Calu3 (cell line): ENCODE data around the gene GOLGA6C. TPM values are rescaled to one million over a fixed set of nuclear protein-coding genes. Genes with fewer than 3 reads are reported as not detected.
"Not testable (repeated sequence)": the region's sequence is repeated elsewhere in the genome, so short reads cannot be mapped to it uniquely, and the experiment has no call there.

Experiments
- Bru-seq: library from RNA; stranded (reverse); fragments of 400-500 nt; gene quantifications from one replicate; lab custom pipeline; 2021; lab: Mats Ljungman, UMichigan
- BruChase-seq, 2 experiments: library from RNA; stranded (reverse); fragments of 400-500 nt; gene quantifications; one replicate each; lab custom pipeline; 2021; lab: Mats Ljungman, UMichigan
- BruUV-seq: library from RNA; stranded (reverse); fragments of 400-500 nt; replicated peaks from 2 replicates; lab custom pipeline; 2021; lab: Mats Ljungman, UMichigan
- CTCF ChIA-PET: fragments of 300-600 bp; sonication (Branson Sonifier 250); formaldehyde crosslinking; loops from one replicate; lab custom pipeline; 2022; ENCODE audit warnings: antibody characterized with exemption; lab: Charles Lee
- DNase-seq: peaks from one replicate; pipeline ENCODE4 v3.0.0; 2022
- H3K27ac Mint-ChIP-seq: one replicate; pipeline ENCODE4 v1.8.0; 2022; ENCODE audit warnings: mixed read lengths; ENCODE audit not compliant: unreplicated experiment
- H3K27me3 Mint-ChIP-seq: one replicate; pipeline ENCODE4 v1.8.0; 2022; ENCODE audit warnings: mixed read lengths; ENCODE audit not compliant: unreplicated experiment
- H3K36me3 Mint-ChIP-seq: one replicate; pipeline ENCODE4 v1.8.0; 2022; ENCODE audit warnings: mild to moderate bottlenecking, moderate library complexity, mixed read lengths; ENCODE audit not compliant: insufficient read depth, unreplicated experiment
- H3K4me1 Mint-ChIP-seq: one replicate; pipeline ENCODE4 v1.8.0; 2022; ENCODE audit warnings: mild to moderate bottlenecking, low read depth, mixed read lengths; ENCODE audit not compliant: unreplicated experiment
- H3K4me3 Mint-ChIP-seq: one replicate; pipeline ENCODE4 v1.8.0; 2022; ENCODE audit warnings: mild to moderate bottlenecking, low read depth, moderate library complexity, mixed read lengths; ENCODE audit not compliant: unreplicated experiment
- H3K9me3 Mint-ChIP-seq: one replicate; pipeline ENCODE4 v1.8.0; 2022; ENCODE audit warnings: low read depth, mixed read lengths; ENCODE audit not compliant: unreplicated experiment
- intact Hi-C: fragments of 100-400 bp; cut with micrococcal nuclease; formaldehyde crosslinking; loops from one replicate; pipeline ENCODE4 v1.10.0; 2022; ENCODE audit not compliant: unreplicated experiment
- long read RNA-seq: library from polyadenylated mRNA; stranded (forward); transcript quantifications from one replicate; pipeline ENCODE4 v2.0.0, GENCODE V29; 2022
- total RNA-seq: library from RNA; stranded (reverse); gene quantifications from 2 replicates; pipeline ENCODE4 v1.2.3, GENCODE V29; 2022
- TF ChIP-seq, protein P1 (sequence below): fragments of 200-600 bp; IDR thresholded peaks from one replicate; pipeline ENCODE4 v1.8.0; 2022; ENCODE audit warnings: antibody characterized with exemption; ENCODE audit not compliant: unreplicated experiment

GOLGA6C gene, protein sequence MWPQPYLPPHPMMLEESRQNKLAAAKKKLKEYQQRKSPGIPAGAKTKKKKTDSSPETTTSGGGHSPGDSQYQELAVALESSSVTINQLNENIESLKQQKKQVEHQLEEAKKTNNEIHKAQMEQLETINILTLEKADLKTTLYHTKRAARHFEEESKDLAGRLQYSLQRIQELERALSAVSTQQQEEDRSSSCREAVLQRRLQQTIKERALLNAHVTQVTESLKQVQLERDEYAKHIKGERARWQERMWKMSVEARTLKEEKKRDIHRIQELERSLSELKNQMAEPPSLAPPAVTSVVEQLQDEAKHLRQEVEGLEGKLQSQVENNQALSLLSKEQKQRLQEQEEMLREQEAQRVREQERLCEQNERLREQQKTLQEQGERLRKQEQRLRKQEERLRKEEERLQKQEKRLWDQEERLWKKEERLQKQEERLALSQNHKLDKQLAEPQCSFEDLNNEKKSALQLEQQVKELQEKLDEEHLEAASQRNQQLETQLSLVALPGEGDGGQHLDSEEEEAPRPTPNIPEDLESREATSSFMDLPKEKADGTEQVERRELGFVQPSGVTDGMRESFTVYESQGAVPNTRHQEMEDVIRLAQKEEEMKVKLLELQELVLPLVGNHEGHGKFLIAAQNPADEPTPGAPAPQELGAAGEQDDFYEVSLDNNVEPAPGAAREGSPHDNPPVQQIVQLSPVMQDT
- total RNA-seq (not detected in 2 replicates), Bru-seq, nascent RNA (not detected), BruChase-seq, experiment 1, labeled RNA remaining after a 6-hour chase (percentile 11 among the genes with signal in this experiment), BruChase-seq, experiment 2, labeled RNA remaining after a 2-hour chase (percentile 7 among the genes with signal in this experiment)
- long read RNA-seq, result 0 reads

DNA sequence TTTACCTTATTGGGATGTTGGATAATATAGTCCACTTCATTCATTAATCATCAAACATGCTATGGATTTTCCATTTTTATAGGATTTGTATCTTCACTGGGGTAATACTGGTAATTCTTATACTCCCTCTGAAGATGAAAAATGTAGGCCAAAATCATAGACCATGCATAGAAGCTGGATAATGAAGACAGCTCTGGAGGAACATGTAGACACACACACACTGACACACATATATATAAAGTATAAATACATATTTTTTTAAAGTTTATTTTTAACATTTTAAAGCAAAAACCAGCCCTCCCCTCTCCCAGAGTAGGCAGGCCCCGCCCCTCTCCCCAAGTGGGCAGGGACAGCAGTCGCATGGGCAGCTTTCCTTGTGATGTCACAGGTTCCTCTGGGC lies at the start of gene GOLGA6C:
GOLGA6C (plus strand) TSS at position 301 of the 400 bp plus-strand sequence. CDS start 265 bp downstream, outside the sequence.
- intact Hi-C loops, DNase-seq, H3K4me1 Mint-ChIP-seq, H3K27me3 Mint-ChIP-seq, H3K9me3 Mint-ChIP-seq, CTCF ChIA-PET, H3K27ac Mint-ChIP-seq, H3K36me3 Mint-ChIP-seq, BruUV-seq, H3K4me3 Mint-ChIP-seq: not testable (repeated sequence)

DNA sequence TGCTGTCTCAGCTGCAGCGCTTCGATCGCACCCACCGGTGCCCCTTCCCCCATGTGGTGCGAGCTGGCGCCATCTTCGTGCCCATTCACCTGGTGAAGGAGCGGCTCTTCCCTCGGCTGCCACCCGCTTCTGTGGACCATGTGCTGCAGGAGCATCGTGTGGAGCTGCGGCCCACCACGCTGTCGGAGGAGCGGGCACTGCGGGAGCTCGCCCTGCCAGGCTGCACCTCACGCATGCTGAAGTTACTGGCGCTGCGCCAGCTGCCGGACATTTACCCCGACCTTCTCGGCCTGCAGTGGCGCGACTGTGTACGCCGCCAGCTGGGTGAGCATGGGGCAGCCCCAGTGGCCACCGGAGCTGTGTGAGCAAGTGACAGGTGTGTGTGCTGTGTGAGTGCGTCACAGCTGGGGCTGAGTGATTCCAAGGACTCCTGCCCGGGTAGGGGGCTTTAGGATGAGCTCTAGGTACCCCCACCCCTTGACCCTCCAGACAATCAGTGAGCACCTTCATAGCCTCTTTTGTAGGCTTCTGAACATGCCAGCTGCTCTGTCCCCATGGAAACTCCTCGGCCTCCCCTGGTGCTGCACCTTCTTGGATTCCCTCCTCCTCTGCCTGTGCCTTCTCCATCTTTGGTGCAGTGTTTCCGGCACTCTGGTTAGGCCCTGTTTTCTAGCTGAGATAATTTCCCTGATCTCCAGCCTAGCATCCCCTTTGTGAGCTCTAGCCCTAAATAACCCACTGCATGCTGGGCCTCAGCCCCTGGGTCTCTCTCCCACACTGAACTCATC lies 49.4 kb upstream of the GOLGA6C start:
- Mint-ChIP-seq H3K36me3 (peaks cover 97% of the 10 kb centered on the region), H3K27ac (peak overlapping the region; percentile 37), H3K9me3 (no peaks in the 10 kb centered on the region), H3K4me1 (peaks cover 46% of the 10 kb centered on the region), H3K27me3 (no peaks in the 10 kb centered on the region), H3K4me3 (peak overlapping the region; percentile 6)
- CTCF ChIA-PET, result interaction anchor here (2.1 kb wide), 1 partner anchor 165 kb away, joined by 10 read pairs; no protein-coding TSS in a partner anchor
- DNase-seq, result no peak
- TF ChIP-seq, protein P1, sequence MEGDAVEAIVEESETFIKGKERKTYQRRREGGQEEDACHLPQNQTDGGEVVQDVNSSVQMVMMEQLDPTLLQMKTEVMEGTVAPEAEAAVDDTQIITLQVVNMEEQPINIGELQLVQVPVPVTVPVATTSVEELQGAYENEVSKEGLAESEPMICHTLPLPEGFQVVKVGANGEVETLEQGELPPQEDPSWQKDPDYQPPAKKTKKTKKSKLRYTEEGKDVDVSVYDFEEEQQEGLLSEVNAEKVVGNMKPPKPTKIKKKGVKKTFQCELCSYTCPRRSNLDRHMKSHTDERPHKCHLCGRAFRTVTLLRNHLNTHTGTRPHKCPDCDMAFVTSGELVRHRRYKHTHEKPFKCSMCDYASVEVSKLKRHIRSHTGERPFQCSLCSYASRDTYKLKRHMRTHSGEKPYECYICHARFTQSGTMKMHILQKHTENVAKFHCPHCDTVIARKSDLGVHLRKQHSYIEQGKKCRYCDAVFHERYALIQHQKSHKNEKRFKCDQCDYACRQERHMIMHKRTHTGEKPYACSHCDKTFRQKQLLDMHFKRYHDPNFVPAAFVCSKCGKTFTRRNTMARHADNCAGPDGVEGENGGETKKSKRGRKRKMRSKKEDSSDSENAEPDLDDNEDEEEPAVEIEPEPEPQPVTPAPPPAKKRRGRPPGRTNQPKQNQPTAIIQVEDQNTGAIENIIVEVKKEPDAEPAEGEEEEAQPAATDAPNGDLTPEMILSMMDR, result no peak
- intact Hi-C loops, result loop anchor here (10.0 kb wide), 1 partner anchor 54 kb away; no protein-coding TSS in a partner anchor
- no TSS peak for BruUV-seq

DNA sequence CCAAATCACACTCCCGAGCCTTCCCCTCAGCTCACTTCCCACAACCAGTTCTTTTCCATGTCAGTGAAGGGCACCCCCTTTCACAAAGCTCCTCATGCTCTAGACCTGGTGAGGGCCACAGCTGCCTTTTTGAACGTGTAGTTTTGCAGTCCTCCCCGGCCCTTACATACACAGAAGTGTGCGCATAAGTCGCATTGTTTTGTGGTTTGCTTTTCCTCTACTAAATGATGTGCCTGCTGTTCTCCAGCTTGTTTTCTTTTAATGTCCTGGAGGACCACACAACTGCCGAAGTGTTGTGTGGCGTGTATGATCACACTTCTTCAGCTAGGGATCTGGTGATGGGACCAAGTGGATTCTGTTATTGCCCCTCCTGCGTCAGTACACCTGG lies 48.9 kb upstream of the GOLGA6C start:
- Mint-ChIP-seq H3K27me3 (no peaks in the 10 kb centered on the region), H3K36me3 (peaks cover 97% of the 10 kb centered on the region), H3K27ac (peak overlapping the region; percentile 37), H3K9me3 (no peaks in the 10 kb centered on the region), H3K4me1 (peaks cover 42% of the 10 kb centered on the region), H3K4me3 (peak overlapping the region; percentile 6)
- CTCF ChIA-PET, result interaction anchor here (2.1 kb wide), 1 partner anchor 166 kb away, joined by 10 read pairs; no protein-coding TSS in a partner anchor
- intact Hi-C loops, result loop anchor here (10.0 kb wide), 1 partner anchor 54 kb away; no protein-coding TSS in a partner anchor
- BruUV-seq, result no TSS peak
- TF ChIP-seq, protein P1, result no peak
- DNase-seq, result no peak

DNA sequence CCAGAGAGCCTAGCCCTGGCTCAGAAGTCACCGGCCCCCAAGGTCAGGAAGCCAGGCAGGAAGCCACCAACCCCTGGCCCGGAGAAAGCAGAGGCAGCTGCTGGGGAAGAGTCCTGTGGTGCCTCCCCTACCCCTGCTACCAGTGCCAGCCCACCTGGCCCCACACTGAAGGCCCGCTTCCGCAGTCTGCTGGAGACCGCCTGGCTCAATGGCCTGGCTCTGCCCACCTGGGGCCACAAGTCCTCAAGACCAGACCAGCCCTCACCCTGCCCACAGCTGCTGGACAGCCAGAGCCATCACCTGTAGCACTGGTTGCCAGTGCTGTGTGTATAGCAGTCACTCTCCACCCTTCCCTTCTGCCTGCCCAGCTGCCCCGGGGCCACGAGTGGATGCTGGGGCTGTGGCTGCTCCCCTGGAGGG lies 47.3 kb upstream of the GOLGA6C start:
- intact Hi-C loops, result no loop called here
- Mint-ChIP-seq H3K4me1 (peaks cover 30% of the 10 kb centered on the region), H3K27me3 (no peaks in the 10 kb centered on the region), H3K36me3 (peaks cover 100% of the 10 kb centered on the region), H3K9me3 (no peaks in the 10 kb centered on the region), H3K27ac (no peak overlapping the region), H3K4me3 (no peak overlapping the region)
- CTCF ChIA-PET, result no interaction called here
- BruUV-seq, result no TSS peak
- DNase-seq, result no peak
- TF ChIP-seq, protein P1, result no peak
